C4-2B (cell line): ENCODE measurements around the gene TPO.

ENCODE experiments used
- ZFX ChIP-seq: fragments of 450-650 bp; IDR thresholded peaks from 2 replicates; pipeline ENCODE4 v1.6.1; 2017
- TF ChIP-seq, protein P1 (sequence below): fragments of 450-650 bp; conservative IDR thresholded peaks from 2 replicates; pipeline ENCODE4 v1.5.1; 2017; ENCODE audit warnings: mild to moderate bottlenecking

DNA sequence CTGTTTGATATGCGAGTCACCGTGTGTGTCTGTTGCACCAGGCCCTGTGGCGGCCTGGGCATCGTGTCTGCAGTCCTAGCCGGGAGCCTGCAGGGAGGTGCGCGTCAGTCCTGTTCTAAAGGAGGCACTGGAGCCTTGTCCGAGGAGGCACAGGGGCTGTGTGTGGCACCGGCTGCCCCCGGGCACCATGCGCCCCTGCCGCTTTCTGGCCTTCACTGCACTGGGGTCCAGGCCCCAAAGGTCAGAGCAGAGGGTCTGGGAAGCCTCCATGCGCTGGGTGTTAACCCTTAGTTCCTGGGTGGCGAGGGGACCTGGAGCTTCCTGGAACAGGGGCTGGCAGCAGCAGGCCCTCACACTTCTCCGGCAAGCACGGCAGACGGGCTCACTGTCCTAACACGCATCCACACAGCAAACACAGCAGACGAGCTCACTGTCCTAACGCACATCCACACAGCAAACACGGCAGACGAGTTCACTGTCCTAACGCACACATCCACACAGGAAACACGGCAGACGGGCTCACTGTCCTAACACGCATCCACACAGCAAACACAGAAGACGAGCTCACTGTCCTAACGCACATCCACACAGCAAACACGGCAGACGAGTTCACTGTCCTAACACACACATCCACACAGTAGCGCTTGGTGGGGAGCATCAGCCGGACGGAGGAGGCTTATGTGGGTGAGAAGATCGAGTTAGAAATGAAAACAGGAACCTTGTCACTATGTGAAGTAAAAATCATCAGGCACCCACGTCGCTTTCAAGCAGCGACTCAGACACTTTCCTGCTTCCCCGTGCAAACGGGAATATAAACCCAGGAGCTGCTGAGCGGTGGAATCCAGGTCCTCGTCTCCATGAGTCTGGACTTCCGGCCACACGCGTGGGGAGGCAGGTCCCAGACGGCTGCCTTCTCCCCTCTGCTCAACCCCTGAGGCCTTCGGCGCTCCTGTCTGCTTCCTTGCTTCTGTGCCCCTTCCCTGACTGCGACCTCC lies 65.3 kb downstream of the TPO start:
- TF ChIP-seq ZFX = no peak
- TF ChIP-seq, protein P1, sequence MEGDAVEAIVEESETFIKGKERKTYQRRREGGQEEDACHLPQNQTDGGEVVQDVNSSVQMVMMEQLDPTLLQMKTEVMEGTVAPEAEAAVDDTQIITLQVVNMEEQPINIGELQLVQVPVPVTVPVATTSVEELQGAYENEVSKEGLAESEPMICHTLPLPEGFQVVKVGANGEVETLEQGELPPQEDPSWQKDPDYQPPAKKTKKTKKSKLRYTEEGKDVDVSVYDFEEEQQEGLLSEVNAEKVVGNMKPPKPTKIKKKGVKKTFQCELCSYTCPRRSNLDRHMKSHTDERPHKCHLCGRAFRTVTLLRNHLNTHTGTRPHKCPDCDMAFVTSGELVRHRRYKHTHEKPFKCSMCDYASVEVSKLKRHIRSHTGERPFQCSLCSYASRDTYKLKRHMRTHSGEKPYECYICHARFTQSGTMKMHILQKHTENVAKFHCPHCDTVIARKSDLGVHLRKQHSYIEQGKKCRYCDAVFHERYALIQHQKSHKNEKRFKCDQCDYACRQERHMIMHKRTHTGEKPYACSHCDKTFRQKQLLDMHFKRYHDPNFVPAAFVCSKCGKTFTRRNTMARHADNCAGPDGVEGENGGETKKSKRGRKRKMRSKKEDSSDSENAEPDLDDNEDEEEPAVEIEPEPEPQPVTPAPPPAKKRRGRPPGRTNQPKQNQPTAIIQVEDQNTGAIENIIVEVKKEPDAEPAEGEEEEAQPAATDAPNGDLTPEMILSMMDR = no peak
